Neutrophil (primary cell): ENCODE results near the gene PNMA5.
"Not testable (repeated sequence)": the region's sequence is repeated elsewhere in the genome, so short reads cannot be mapped to it uniquely, and the experiment has no call there.

ENCODE experiments used
- H3K27ac ChIP-seq: fragments of 200-600 bp; sonication (generic); 2 replicates; pipeline ENCODE4 v1.5.1; 2016; ENCODE audit warnings: mild to moderate bottlenecking, moderate library complexity
- H3K27me3 ChIP-seq: fragments of 200-600 bp; sonication (generic); 2 replicates; pipeline ENCODE4 v1.6.0; 2016; ENCODE audit warnings: mild to moderate bottlenecking
- H3K36me3 ChIP-seq: fragments of 200-600 bp; sonication (generic); 2 replicates; pipeline ENCODE4 v1.5.1; 2017
- H3K4me1 ChIP-seq, 2 experiments: fragments of 200-600 bp in 1 of 2; sonication (generic) in 1 of 2; 1 replicate in 1 of 2; 2 replicates in 1 of 2; pipeline versions ENCODE4 v1.5.1 to v1.6.1; 2013 to 2016; ENCODE audit warnings: low read depth in 1 of 2, low read length in 1 of 2, mild to moderate bottlenecking in 1 of 2, moderate library complexity in 1 of 2; ENCODE audit not compliant: control insufficient read depth in 1 of 2, insufficient read depth in 1 of 2
- H3K4me3 ChIP-seq, 2 experiments: fragments of 200-600 bp in 1 of 2; sonication (generic) in 1 of 2; 1 replicate in 1 of 2; 2 replicates in 1 of 2; pipeline ENCODE4 v1.5.1; 2013 to 2016; ENCODE audit warnings: low read depth in 1 of 2, low read length in 1 of 2, mild to moderate bottlenecking in 1 of 2, moderate library complexity in 1 of 2
- H3K9me3 ChIP-seq: fragments of 200-600 bp; sonication (generic); 2 replicates; pipeline ENCODE4 v1.5.1; 2016
- CTCF ChIP-seq: fragments of 200-600 bp; sonication (generic); IDR thresholded peaks from 2 replicates; pipeline ENCODE4 v1.5.1; 2016; ENCODE audit warnings: antibody characterized with exemption

The PNMA5 gene

GRCh38 chrX:152993933-152994332 lies at the start of gene PNMA5:
Gene PNMA5 (minus strand): TSS chrX:152994116. CDS start chrX:152991598, 2,518 bp downstream.
- Histone ChIP-seq H3K4me1 (peaks cover 0 to 3% of the 10 kb centered on the region in 2 experiments), H3K27me3 (no peaks in the 10 kb centered on the region), H3K27ac (no peak within 1 kb of the TSS), H3K4me3 (no peak within 1 kb of the TSS), H3K36me3 (no peaks in the 10 kb centered on the region), H3K9me3 (no peaks in the 10 kb centered on the region)
- no peak for TF ChIP-seq CTCF

DNA sequence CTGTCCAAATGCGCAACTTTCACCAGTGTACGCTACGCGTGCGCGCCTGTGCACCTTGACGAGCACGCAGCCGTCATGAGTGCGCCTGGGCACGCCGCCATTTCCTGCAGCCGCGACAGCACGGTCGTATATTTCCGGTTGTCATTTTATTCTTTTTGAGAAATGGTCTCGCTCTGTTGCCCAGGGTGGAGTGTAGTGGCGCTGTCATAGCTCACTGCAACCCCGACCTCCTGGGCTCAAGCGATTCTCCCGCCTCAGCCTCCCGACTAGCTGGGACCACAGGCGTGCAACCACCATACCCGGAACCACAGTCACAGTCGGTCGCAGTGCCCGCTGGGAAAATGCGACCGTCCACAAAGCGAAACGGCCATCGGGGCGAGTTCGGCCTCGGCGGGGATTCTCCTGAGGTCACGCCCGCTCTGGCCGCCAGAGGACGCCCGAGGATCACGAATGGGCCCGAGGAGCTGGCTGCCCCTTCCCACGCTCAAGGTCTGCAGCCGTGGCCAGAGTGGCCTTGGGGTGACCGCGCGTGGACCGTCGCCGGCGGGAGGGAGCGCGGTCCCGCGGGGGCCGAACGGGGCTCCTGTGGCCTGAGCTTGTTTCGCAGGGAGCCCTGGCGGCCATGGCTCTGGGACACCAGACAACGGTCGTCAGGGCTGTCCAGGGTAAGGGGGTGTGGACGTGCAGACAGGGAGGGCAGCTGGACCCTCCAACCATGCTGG lies 38.6 kb upstream of the PNMA5 start:
- Histone ChIP-seq H3K36me3 (no peaks in the 10 kb centered on the region), H3K9me3 (no peaks in the 10 kb centered on the region), H3K4me3 (peak overlapping the region; percentile 50 to 53), H3K27ac (peak overlapping the region; percentile 45), H3K27me3 (no peaks in the 10 kb centered on the region), H3K4me1 (peaks cover 6 to 8% of the 10 kb centered on the region in 2 experiments)
- TF ChIP-seq CTCF, result peak; percentile 82

- no peak for TF ChIP-seq CTCF
- H3K27ac ChIP-seq, result no peak overlapping the region
- H3K27me3 ChIP-seq, result no peaks in the 10 kb centered on the region
- H3K4me1 ChIP-seq, result peaks cover 6 to 8% of the 10 kb centered on the region in 2 experiments
- no peak overlapping the region for H3K4me3 ChIP-seq
- no peaks in the 10 kb centered on the region for H3K9me3 ChIP-seq
- H3K36me3 ChIP-seq, result no peaks in the 10 kb centered on the region
These were observed 36.9 kb upstream of the PNMA5 start for GRCh38 chrX:153030801-153031200.

- no peak for TF ChIP-seq CTCF
- no peaks in the 10 kb centered on the region for H3K27me3 ChIP-seq
- no peaks in the 10 kb centered on the region for H3K36me3 ChIP-seq
- peaks cover 6 to 8% of the 10 kb centered on the region in 2 experiments for H3K4me1 ChIP-seq
- H3K9me3 ChIP-seq, result no peaks in the 10 kb centered on the region
- no peak overlapping the region for H3K27ac ChIP-seq
- H3K4me3 ChIP-seq, result no peak overlapping the region
These were observed 36.0 kb upstream of the PNMA5 start for GRCh38 chrX:153029875-153030274.

DNA sequence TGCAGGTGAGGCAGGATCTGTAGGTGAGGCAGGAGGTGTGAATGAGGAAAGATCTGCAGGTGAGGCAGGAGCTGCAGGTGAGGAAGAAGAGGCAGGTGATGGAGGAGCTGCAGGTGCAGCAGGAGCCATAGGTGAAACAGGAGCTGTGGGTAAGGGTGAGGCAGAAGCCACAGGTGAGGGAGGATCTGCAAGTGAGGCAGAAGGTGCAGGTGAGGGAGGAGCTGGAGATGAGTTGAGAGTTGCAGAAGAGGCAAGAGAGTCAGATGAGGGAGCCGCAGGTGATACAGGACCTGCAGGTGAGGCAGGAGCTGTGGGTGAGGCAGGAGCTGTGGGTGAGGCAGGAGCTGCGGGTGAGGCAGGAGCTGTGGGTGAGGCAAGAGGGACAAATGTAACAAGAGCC lies 35.2 kb upstream of the PNMA5 start:
- no peaks in the 10 kb centered on the region for H3K27me3 ChIP-seq
- H3K36me3 ChIP-seq, result no peaks in the 10 kb centered on the region
- no peak overlapping the region for H3K27ac ChIP-seq
- no peaks in the 10 kb centered on the region for H3K9me3 ChIP-seq
- TF ChIP-seq CTCF, result no peak
- H3K4me3 ChIP-seq, result no peak overlapping the region
- H3K4me1 ChIP-seq, result peaks cover 6 to 8% of the 10 kb centered on the region in 2 experiments

DNA sequence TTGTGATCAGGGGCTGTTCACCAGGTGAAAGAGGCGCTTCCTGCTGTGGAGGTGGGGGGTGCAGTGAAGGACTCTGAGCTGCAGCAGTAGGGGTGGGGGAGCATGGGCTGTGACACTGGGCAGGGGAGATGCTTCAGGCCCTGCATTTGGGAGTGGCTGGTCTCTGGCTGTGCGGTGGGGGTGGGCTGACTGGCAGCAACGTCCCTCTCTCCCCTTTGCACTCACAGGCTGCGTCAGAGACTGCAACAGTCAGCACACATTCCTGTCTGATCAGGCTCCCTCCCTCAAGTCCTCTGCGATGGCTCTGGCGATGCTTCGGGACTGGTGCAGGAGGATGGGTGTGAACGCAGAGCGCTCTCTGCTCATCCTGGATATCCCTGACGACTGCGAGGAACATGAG lies 34.6 kb upstream of the PNMA5 start:
- H3K27me3 ChIP-seq, H3K27ac ChIP-seq, H3K4me1 ChIP-seq, H3K36me3 ChIP-seq, H3K4me3 ChIP-seq, H3K9me3 ChIP-seq: not testable (repeated sequence)

DNA sequence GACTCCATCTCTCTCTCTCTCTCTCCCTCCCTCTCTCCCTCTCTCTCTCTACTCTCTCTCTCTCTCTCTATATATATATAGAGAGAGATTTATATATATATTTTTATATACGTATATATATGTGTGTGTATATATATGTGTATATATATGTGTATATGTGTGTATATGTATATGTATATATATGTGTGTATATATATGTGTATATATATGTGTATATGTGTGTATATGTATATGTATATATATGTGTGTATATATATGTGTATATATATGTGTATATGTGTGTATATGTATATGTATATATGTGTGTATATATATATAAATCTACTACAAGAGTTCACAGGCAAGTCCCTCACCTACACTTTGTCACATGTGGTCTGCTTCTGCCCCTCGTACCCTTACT lies 32.6 kb upstream of the PNMA5 start:
- not testable (repeated sequence) for H3K4me3 ChIP-seq, H3K4me1 ChIP-seq, H3K9me3 ChIP-seq, H3K27ac ChIP-seq, H3K27me3 ChIP-seq, H3K36me3 ChIP-seq
